Posterior cingulate gyrus (tissue), 11 donors: ENCODE measurements around the gene S1PR1.

Experiments
- DNase-seq, 10 donors: peaks; one replicate each; pipeline versions ENCODE4 v3.0.0 to v3.0.0-alpha.2; 2020 to 2021; ENCODE audit warnings: mixed read lengths in 3 of 10
- intact Hi-C: fragments of 100-400 bp; cut with DNase I; formaldehyde crosslinking; loops from one replicate; pipeline ENCODE4 v1.15.1; 2023

S1PR1 gene

DNA sequence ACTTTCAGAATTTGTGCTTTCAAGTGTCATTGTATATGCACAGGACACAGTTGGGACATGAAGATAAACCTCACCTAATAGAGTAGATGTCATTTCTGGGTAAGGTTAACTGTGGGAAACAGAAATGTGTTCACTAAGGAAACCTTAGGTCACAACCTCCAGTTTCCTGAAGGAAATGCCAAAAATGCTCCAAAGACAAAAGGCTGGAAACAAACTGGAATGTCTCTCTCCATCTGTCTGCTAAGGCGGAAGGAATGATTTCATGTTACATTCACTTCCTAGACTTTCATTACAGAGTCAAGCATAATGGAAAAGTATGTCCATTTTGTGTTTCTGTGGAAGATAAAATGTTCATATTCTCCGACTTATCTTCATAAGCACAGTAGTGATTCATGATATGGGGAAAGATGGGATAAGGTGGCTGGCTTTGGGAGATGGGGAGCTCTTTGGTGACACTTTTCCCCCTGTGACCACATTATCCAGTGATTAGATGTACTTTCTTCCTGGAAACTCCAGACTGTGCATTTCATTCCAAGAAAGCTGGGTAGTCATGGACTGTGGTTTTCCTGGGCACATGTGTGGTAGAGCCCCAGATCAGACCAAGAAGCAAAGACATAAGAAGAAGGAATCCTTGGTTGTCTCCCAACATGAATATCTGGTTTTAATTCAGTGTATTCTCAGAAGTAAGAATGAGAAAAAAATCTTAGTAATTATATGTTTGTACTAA lies 5.7 kb downstream of the S1PR1 start:
- intact Hi-C loops: no loop called here
- no peak for DNase-seq

DNA sequence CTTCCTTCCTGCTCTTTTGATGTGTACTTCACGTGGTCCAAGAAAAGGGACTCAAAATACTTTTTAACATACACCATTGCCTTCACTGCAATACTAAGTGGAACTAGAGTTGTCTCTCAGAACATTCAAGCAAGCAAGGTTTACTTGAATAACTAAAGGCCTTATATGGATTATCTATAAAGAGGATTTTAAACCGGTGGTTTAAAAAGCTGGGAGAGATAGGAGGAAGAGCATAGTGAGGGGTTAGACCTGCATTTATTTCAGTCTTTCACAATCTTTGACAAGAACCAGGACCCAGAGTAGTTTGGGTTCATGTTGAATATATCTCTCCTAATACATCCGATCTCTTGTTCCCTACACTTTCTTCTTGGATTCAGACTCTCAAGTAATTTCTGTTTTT lies 6.9 kb downstream of the S1PR1 start:
- no peak for DNase-seq
- intact Hi-C loops: no loop called here

DNA sequence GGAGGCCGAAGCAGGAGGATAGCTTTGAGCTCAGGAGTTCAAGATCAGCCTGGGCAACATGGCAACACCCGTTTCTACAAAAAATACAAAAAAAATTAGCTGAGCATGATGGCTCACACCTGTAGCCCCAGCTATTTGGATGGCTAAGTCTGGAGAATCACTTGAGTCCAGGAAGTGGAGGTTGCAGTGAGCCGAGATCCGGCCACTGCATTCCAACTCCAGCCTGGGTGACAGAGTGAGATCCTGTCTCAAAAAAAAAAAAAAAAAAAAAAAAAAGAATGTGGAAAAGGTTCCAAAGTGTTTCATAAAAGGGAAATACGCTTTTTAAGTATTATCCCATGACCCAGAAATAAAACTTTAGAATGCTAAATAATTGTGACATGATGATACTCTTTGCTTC lies 8.0 kb downstream of the S1PR1 start:
- DNase-seq: no peak
- intact Hi-C loops: no loop called here

DNA sequence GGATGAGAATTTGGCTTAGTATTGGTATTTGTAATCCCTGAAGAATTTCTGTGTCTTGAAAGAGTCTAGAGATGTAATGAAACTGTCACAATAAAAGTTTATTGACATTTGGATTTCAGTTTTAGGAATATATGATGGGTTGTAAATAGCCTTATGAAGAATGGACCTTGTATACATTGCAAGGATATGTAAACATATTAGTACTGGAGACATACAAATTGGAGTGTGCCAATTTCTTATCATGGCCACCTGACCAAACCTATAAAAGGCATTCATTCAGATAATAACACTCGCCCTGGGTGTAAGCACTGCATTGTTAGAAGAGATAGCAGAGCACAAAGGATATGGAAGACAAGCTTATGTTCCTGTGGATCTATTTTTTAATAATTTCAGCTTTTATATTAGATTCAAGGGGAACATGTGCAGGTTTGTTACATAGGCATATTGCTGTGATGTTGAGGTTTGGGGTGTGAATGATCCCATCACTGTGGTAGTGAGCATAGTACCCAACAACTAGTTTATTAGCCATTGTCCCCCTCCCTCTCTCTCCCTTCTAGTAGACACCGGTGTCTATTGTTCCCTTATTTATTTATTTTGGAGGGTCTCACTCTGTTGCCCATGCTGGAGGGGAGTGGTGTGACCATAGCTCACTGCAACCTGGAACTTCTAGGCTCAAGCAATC lies 8.6 kb downstream of the S1PR1 start:
- no peak for DNase-seq
- intact Hi-C loops: no loop called here

DNA sequence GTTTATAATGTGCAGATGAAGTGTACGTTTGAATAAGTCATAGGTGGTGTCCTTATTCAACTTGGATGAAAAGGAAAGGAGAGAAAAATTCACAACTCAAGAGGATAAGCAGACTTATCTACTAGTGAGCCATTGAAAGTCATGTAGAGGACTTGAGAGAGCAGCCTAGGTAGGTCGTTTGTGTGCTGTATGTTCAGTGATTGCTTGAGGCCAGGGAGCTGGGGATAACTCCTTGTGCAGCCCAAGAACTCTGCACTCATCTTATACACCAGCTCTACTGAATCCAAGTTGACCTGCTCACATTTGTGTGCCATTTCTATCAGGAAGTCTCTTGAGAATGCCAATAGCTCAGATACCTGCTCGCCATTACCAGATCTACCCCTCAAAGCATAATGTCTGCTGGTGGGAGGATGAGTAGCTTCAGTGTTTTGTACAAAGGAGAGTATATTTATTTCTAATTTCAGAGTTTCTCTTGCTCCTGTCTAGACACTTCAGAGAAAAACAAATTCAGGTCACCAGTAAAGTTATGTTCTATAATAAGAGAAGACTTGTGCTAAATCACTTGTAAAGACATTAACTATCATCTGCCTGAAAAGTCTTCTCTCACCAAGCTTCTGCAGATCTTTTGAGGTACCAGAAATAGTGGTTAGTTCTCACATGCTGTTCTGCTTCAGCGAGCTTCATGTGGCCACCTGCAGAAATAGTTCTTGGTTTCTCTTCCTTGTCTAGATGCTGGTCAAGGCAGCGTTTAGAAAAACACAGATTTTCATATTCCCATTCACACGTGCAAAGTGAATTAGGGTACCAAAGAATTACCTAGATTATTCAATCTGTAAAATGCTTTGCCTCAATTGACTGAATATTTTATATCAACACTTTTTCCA lies 10.8 kb downstream of the S1PR1 start:
- intact Hi-C loops: no loop called here
- no peak for DNase-seq

DNA sequence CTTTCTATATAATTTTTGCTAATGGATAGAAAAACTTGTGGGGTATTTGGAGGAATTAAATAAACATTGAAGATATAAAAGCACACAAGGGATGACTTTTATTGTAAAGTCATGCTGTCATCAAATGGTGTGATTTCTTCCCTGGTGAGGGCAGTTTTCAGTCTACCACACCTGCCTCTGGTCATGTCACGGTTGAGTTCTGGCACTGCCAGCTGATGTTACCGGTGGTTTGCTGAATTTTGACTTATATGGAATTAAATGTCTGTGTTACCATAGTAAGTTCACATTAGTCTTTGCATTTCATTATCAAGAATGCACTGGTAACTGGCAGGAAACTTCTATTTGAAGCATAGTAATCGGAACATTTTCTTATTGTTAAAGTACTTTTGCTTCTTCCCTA lies 13.4 kb downstream of the S1PR1 start:
- intact Hi-C loops: no loop called here
- DNase-seq: no peak

DNA sequence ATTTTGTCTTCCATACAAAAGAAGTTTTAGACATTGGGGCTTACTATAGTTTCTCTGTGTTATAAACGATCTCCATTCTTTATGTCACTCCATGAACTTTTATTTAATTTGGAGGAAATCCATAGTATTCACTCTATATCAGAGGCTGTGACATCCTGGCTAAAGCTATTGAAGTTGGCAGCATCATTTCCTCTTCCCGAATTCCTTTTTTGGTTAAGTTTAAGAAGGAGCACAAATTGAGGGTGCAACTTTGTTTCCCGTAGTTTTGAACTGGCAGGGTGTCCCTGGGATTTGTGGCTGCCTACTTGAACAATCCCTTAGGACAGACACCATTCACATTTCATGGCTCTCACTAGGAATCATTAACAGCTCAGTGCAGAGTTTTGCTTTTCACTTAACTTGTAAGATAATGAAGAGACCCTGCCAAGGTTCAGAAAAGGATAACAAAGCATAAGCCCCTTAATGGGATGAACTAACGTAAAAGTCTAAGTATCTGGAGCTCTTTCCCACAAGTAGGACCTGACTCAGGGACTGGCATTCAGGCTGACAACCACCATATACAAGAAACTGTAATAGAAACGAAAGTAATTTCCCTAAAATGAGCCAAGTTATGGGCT lies 13.9 kb downstream of the S1PR1 start:
- intact Hi-C loops: no loop called here
- no peak for DNase-seq

DNA sequence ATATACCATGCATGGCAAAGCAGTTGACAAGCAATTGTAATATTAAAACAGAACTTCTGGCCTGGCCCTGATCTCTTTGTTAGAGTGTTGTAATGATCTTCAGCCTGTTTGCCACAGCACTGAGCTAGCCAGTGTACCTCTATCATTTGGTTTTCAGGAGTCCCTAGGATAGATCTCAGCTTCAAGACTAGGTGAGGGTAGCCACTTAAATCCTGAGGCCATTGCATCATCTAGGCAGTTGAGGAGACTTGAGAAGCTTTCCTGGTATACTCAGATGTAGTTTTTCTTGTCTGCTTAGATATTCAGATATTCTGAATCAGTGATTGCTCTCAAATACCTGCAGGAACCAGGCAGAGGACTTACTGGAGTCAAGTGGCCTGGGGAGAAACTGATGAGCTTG lies 14.7 kb downstream of the S1PR1 start:
- DNase-seq: no peak
- intact Hi-C loops: no loop called here

DNA sequence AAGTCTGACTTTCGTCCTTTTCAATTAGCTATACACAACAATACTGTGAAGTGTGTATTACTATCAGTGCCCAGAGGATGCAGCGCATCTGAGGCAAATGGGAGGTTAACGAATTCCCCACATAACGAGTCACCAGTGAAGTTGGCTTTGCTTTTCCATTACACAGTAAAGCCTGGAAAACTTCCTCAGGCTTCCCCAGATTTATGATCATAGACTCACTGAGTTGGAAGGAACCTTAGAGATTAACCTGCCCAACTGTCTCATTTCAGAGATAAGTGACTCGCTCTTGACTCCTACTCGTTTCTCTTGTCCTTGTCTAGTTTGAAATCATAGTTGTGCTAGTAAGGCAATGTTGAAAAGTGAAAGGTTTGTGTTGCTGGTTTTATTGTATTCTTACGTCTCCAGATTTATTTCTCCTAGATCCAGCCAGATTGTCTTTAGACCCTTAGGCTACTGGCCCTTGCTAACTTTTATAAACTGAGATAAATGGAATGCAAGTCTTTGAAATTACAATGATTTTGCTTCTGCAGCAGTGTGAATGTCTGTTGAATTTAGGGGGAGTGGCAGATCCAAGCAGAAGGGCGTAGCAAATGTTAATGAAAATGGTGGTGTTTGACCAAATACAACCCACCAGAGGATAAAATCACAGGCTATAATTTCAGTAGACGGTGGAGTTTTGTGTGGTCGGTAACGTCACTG lies 17.3 kb downstream of the S1PR1 start:
- intact Hi-C loops: no loop called here
- no peak for DNase-seq

DNA sequence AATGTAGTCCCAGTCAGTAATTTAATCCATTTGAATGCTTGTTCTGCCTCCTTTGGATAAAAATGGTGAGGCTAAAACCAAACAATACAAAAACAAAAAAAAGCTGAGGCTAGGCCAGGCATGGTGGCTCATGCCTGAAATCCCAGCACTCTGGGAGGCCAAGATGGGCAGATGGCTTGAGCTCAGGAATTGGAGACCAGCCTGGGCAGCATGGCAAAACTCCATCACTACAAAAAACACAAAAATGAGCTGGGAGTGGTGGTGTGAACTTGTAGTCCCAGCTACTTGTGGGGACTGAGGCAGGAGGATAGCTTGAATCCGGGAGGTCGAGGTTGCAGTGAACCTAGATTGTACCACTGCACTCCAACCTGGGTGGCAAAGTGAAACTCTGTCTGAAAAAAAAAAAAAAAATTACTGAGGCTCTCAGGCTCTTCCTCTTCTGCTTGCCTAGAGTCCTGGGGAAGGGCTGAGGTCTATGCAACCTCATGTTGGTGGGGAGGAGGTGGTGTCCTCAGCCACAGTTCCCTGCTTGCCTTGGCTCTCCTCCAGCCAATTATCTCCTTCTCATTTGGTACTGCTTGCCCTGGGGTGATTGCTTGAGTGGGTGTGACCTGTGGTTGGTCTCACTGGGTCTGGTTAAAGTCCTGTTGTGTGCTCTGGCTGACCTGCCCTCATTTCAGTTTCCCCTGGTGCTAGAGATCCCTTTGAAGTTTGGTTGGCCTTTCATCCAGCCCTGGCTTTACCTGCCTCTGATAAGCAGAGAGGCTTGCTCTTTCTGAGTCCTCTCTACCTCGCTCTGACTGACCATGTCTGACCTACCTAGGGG lies 20.9 kb downstream of the S1PR1 start:
- intact Hi-C loops: no loop called here
- no peak for DNase-seq

DNA sequence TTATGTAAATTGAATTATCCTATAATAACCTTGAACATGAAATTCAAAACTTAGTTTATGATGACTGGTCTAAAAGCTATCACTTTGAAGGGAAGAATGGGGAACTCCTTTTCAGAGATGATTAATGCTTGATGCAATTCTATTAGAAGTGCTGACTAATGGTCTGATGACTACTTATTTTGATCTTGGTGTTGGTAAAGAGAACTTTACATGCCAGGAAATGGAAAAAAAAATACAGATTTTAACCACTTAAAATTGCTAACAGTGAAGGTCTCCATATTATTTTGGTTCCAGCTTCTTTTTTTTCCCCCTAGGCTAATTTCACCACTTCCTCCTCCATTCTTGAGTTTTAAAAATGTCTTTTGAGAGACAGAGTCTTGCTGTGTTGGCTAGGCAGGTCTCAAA lies 22.9 kb downstream of the S1PR1 start:
- no peak for DNase-seq
- intact Hi-C loops: no loop called here

DNA sequence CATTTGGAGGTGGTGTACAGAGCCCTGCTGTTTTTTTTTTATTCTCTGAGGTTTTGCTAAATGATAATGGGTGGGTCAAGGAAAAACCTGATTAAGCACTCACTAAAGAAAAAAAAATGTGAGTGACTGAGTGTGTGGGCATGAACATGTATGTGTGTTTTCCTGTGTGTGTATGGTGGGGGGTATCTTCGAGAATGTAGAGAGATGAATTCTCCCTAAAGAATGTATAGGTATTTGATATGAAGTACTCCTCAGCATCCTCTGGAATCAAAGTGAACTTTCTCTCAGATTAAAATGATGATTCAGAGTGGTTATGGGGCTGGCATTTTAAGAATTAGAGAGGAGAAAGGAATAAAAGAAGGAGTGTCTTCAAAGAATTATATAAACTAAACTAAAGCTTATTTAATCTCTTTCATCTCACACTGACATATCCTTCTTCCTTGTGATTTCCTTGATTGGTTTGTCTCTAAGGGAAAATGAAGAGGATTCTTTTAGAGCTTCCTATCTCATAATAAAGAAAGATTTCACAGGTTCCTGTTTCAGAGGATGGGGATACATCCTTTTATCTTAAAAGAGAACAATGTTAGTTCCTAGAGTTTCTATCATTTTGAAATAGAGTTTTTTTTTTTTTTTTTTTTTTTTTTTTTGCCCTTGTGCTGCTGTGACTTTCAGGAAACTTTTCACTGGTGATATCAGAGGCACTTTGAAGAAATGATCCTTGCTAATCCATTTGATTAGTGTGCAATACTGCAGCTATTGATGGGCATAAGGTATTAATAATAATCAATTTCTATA lies 23.9 kb downstream of the S1PR1 start:
- no peak for DNase-seq
- intact Hi-C loops: no loop called here

DNA sequence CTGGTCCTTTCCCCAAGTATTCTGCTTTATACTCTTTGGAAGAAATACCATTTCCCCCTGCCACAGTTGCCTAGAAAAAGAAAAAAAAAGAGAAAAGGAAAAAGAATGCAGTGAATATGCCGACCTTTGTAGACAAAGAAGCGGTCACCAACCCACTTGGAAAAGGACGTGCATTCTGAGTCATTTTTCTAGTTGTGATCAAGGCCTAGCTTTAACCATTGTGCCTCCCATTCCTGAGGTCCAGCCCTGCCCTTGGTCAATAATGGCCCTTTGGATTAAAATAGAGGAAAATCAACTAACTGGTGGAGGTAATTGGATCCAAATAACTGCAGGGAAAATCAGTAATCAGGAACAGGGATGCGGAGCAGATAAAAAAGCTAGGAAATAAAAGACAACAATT lies 24.8 kb downstream of the S1PR1 start:
- DNase-seq: no peak
- intact Hi-C loops: no loop called here

DNA sequence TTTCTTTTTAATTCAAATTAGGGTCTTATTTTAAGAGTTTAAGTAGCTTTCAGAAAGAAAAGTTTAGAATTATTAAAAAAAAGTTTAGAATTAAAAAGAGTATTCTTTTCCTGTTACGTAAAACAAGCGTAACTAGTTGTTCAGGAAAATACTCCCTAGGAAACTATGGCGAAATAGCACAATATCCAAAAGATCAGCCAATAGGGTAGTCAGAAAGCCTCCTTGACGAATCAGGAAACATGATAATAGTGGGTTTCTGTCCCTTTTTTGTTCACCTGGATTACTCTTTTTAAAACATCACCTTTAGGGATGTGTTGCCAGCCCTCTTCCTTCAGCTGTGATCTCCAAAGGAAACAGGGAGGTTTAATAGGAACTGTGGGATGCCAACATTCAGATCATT lies 25.2 kb downstream of the S1PR1 start:
- no peak for DNase-seq
- intact Hi-C loops: no loop called here

DNA sequence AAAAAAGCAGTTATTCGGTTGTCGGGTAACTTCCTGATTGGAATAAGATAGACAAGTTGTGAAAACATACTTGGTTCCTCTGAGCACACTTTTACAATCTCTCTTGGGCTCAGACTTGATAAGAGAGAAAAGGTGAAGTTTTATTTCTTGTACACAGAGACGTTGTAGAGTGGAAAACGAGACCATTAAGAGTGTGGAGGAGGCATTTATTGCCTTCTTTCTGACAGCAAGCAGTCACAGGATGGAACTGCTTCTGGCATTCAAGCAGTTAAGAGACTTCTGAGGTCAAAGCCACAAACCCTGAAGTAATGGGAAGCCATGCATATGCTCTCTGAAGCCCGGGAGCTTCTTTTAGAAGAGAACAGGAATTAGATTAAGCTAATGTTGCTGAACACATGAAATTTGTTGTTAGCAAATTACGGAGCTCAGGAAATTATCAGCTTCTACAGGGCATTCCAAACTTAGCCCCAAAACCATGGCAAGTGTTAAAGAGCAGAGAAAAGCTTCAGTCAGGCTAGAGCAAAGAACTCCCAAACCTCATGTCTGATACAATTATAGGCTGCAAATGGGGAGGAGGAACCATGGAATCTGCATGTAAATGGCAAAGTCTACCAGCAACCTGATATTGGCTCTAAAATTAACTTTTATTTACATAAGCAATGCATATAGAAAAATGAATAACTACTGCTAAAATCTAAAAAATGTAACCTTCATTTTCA lies 26.0 kb downstream of the S1PR1 start:
- no peak for DNase-seq

DNA sequence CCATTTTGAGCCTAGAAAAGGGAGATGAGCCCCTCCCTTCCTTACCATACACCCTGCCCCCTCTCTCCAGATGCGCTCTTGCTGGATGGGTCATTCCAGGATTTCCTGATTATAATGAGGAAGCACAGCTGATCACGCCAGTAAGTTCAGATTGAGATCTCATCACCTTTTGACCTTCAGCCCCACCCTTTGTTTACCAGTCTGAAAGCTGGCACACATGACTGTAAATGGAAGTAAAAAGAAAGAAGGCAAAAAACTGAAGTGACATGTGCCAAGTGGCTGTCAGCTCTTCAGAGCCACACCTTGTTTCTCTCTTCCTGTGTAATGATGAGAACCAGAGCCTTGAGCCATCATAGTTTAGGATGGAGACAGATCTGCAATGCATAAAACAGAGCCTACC lies 27.9 kb downstream of the S1PR1 start:
- intact Hi-C loops: no loop called here
- no peak for DNase-seq

More for the DNA sequence above, 26.0 kb downstream of the S1PR1 start:
- intact Hi-C loops: no loop called here

DNA sequence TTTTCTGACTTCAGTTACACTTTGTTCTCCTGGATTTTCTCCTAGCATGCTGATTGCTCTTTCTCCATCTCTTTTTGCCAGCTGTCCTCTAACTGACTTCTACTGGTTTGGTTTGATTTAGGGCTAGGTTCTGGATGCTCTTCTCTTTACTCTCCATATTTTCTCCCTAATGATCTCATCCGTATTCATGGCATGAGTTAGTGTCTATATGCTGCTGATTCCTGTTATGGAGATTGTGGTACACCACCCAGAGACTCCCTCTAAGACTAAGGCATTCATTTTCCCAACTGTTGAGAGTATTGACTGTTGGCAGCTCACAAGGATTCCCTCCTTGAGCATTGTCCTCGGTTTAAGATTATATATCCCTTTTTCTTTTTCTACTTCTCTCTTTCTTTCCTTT lies 28.9 kb downstream of the S1PR1 start:
- DNase-seq: no peak
- intact Hi-C loops: no loop called here

DNA sequence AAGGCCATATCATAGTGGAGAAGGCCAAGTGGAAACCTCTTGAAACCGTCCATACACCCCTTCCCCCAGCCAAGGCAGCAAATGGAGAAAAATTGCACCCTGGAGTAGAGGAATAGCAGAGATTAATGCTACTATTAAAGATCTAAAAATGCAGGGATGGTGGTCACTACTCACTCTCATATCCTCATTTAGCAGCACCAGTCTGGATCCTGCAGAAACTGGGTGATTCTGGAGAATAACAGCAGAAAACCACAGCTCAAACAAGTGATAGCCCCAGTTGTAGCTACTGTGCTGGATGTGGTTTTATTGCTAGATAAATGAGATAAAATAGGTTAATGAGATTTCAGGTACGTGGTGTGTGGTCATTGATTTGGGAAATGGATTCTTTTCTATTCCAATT lies 30.3 kb downstream of the S1PR1 start:
- DNase-seq: no peak
- intact Hi-C loops: no loop called here
